DOHH2 (cell line): Measurements from ENCODE around the gene TBC1D14.

Experiments
- H3F3A ChIP-seq: fragments of 200-600 bp; sonication (generic), shearing (Covaris generic); 2 replicates; pipeline ENCODE4 v1.6.0; 2016; ENCODE audit warnings: antibody characterized with exemption, mild to moderate bottlenecking; ENCODE audit not compliant: control insufficient read depth, insufficient read depth
- H3K27ac ChIP-seq: fragments of 200-600 bp; sonication (generic); 2 replicates; pipeline ENCODE4 v1.5.1; 2014; ENCODE audit warnings: low read depth, mild to moderate bottlenecking, low read length, moderate library complexity
- H3K27me3 ChIP-seq: fragments of 200-600 bp; sonication (generic); 2 replicates; pipeline ENCODE4 v1.6.1; 2014; ENCODE audit warnings: mild to moderate bottlenecking, low read length, mixed read lengths; ENCODE audit not compliant: control insufficient read depth
- H3K36me3 ChIP-seq: fragments of 200-600 bp; sonication (generic); 2 replicates; pipeline ENCODE4 v1.6.1; 2014; ENCODE audit warnings: mild to moderate bottlenecking, low read length, moderate library complexity, mixed read lengths; ENCODE audit not compliant: control insufficient read depth
- H3K4me1 ChIP-seq: fragments of 200-600 bp; sonication (generic); 2 replicates; pipeline ENCODE4 v1.6.1; 2014; ENCODE audit warnings: mild to moderate bottlenecking, low read length, mixed read lengths; ENCODE audit not compliant: control insufficient read depth
- H3K4me2 ChIP-seq: fragments of 200-600 bp; sonication (generic); 2 replicates; pipeline ENCODE4 v1.6.0; 2014; ENCODE audit warnings: mild to moderate bottlenecking, low read length, moderate library complexity
- H3K4me3 ChIP-seq: fragments of 200-600 bp; sonication (generic); 2 replicates; pipeline ENCODE4 v1.5.1; 2014; ENCODE audit warnings: mild to moderate bottlenecking, low read length, mixed read lengths
- H3K79me2 ChIP-seq: fragments of 200-600 bp; sonication (generic); 2 replicates; pipeline ENCODE4 v1.6.1; 2014; ENCODE audit warnings: mild to moderate bottlenecking, low read length, mixed read lengths; ENCODE audit not compliant: control insufficient read depth
- H3K9me2 ChIP-seq: fragments of 200-600 bp; sonication (generic); replicated peaks from 2 replicates; pipeline ENCODE4 v1.6.1; 2014; ENCODE audit warnings: mild to moderate bottlenecking, low read length, mixed read lengths; ENCODE audit not compliant: control insufficient read depth
- H3K9me3 ChIP-seq: fragments of 200-600 bp; sonication (generic); 2 replicates; pipeline ENCODE4 v1.6.1; 2014; ENCODE audit warnings: antibody characterized with exemption, low read length, mixed read lengths; ENCODE audit not compliant: control insufficient read depth, insufficient read depth
- H4K20me1 ChIP-seq: fragments of 200-600 bp; sonication (generic); 2 replicates; pipeline ENCODE4 v1.6.0; 2014; ENCODE audit warnings: low read depth, mild to moderate bottlenecking, antibody characterized with exemption, low read length, moderate library complexity; ENCODE audit not compliant: control insufficient read depth, insufficient read depth
- CTCF ChIP-seq: fragments of 200-600 bp; sonication (generic); IDR thresholded peaks from one replicate; pipeline ENCODE4 v1.5.1; 2014; ENCODE audit warnings: antibody characterized with exemption, mild to moderate bottlenecking, low read depth, low read length; ENCODE audit not compliant: poor library complexity, severe bottlenecking
- EZH2phosphoT487 ChIP-seq: fragments of 200-600 bp; sonication (generic); IDR thresholded peaks from 2 replicates; pipeline ENCODE4 v1.6.1; 2017; ENCODE audit warnings: borderline replicate concordance, mild to moderate bottlenecking, antibody characterized with exemption, low read length, moderate library complexity, mixed read lengths

TBC1D14 gene

DNA sequence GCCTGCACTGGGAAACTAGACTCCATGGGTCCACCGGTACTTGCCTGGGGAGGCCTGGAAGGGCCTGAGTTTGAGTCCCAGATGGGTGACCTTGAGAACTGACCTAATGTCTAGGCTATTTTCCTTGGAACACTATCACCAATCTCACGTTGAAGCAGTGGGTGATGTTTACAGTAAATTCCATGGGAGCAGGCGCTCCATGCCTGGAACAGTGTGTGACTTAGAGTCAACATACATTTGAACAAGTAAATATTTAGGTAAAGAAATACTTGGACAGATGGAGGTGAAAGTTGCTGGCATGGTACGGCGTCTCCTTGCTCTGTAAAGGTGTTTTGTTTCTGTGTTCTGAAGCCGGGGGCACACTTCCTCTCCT, 47.5 kb downstream of the TBC1D14 start:
- Histone ChIP-seq H3K27me3 (no peaks in the 10 kb centered on the region), H3K27ac (no peak overlapping the region), H3K9me3 (no peaks in the 10 kb centered on the region), H3K36me3 (no peaks in the 10 kb centered on the region), H3K4me1 (peaks cover 16% of the 10 kb centered on the region), H3K9me2 (no peaks in the 10 kb centered on the region), H3K4me3 (no peak overlapping the region), H3K79me2 (peaks cover 87% of the 10 kb centered on the region), H4K20me1 (0 out of 2 replicates have a peak, but pooled peaks cover 4% of the 10 kb centered on the region), H3K4me2 (no peak overlapping the region), H3F3A (no peaks in the 10 kb centered on the region)
- TF ChIP-seq CTCF (no peak), EZH2phosphoT487 (no peak)

DNA sequence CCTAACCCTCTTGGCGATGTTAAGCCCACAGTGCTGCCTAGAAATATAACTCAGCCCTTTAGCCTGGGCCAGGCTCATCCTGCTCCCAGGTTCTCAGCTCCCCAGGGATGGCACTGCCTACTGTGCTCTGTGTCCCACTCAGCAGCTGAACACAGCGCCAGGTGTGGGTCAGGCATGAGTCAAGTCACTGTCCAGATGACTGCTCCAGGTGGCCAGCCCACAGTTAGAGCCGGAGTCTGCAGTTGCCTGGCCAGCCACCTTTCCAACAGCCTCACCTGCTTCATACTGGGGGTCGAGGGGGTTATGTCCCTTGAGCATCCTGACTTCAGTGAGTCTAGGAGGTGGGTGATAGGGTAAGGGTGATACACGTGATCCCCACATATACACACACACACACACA, 48.4 kb downstream of the TBC1D14 start:
- Histone ChIP-seq H3K4me3 (no peak overlapping the region), H3K9me3 (no peaks in the 10 kb centered on the region), H4K20me1 (0 out of 2 replicates have a peak, but pooled peaks cover 4% of the 10 kb centered on the region), H3K27me3 (no peaks in the 10 kb centered on the region), H3K36me3 (no peaks in the 10 kb centered on the region), H3K9me2 (no peaks in the 10 kb centered on the region), H3K79me2 (peaks cover 87% of the 10 kb centered on the region), H3K4me1 (peaks cover 19% of the 10 kb centered on the region), H3K4me2 (no peak overlapping the region), H3K27ac (no peak overlapping the region), H3F3A (no peaks in the 10 kb centered on the region)
- TF ChIP-seq CTCF, result no peak
- TF ChIP-seq EZH2phosphoT487, result no peak

- H3K9me3 ChIP-seq, result no peaks in the 10 kb centered on the region
- no peak overlapping the region for H3K4me2 ChIP-seq
- TF ChIP-seq CTCF (no peak), EZH2phosphoT487 (no peak)
- peaks cover 32% of the 10 kb centered on the region for H3K4me1 ChIP-seq
- H3K36me3 ChIP-seq, result no peaks in the 10 kb centered on the region
- H3K79me2 ChIP-seq, result peaks cover 89% of the 10 kb centered on the region
- H3K9me2 ChIP-seq, result no peaks in the 10 kb centered on the region
- no peak overlapping the region for H3K27ac ChIP-seq
- no peak overlapping the region for H3K4me3 ChIP-seq
- H3F3A ChIP-seq, result peaks cover 2% of the 10 kb centered on the region; the same call in 1 of the 2 replicates
- no peaks in the 10 kb centered on the region for H3K27me3 ChIP-seq
- H4K20me1 ChIP-seq, result 0 out of 2 replicates have a peak, but pooled peaks cover 4% of the 10 kb centered on the region
Observed at GRCh38 chr4:6959261-6959660, 49.6 kb downstream of the TBC1D14 start.

- no peak overlapping the region for H3K27ac ChIP-seq
- peaks cover 89% of the 10 kb centered on the region for H3K79me2 ChIP-seq
- H3K36me3 ChIP-seq, result no peaks in the 10 kb centered on the region
- TF ChIP-seq EZH2phosphoT487 (no peak), CTCF (no peak)
- no peaks in the 10 kb centered on the region for H3K9me3 ChIP-seq
- H4K20me1 ChIP-seq, result 0 out of 2 replicates have a peak, but pooled peaks cover 3% of the 10 kb centered on the region
- H3K27me3 ChIP-seq, result no peaks in the 10 kb centered on the region
- no peak overlapping the region for H3K4me3 ChIP-seq
- peaks cover 41% of the 10 kb centered on the region for H3K4me1 ChIP-seq
- H3K9me2 ChIP-seq, result no peaks in the 10 kb centered on the region
- no peak overlapping the region for H3K4me2 ChIP-seq
- H3F3A ChIP-seq, result peaks cover 8% of the 10 kb centered on the region
Observed at GRCh38 chr4:6960154-6960553, 50.5 kb downstream of the TBC1D14 start.
